Measurements from ENCODE around the gene HAGHL. TPM values are rescaled to one million over a fixed set of nuclear protein-coding genes. Genes with fewer than 3 reads are reported as not detected.

HAGHL gene
- total RNA-seq, 1 donor, result 10.6 TPM

DNA sequence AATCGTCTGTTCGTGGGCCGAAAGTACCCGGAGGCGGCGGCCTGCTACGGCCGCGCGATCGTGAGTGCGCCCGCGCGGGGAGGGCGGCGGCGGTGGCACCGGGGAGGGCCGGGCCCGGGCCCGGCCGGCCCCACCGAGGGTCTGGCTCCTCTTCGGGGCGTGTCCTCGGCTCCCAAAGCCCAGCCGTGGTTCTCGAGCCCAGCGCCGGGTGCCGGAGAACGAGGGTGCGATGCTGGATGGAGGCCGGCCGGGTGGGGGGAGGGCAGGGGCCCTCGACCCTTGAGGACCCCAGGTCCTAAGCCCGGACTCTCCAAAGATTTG, 46.3 kb upstream of the HAGHL start:
- no peak for DNase-seq (ENCODE audit: low read depth)
- H3K4me3 ChIP-seq (ENCODE audit: low read depth, low read length), result peak overlapping the region; percentile 82
- TF ChIP-seq, protein P1, sequence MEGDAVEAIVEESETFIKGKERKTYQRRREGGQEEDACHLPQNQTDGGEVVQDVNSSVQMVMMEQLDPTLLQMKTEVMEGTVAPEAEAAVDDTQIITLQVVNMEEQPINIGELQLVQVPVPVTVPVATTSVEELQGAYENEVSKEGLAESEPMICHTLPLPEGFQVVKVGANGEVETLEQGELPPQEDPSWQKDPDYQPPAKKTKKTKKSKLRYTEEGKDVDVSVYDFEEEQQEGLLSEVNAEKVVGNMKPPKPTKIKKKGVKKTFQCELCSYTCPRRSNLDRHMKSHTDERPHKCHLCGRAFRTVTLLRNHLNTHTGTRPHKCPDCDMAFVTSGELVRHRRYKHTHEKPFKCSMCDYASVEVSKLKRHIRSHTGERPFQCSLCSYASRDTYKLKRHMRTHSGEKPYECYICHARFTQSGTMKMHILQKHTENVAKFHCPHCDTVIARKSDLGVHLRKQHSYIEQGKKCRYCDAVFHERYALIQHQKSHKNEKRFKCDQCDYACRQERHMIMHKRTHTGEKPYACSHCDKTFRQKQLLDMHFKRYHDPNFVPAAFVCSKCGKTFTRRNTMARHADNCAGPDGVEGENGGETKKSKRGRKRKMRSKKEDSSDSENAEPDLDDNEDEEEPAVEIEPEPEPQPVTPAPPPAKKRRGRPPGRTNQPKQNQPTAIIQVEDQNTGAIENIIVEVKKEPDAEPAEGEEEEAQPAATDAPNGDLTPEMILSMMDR (IDR thresholded peaks at IDR 0.05; ENCODE audit: insufficient read depth, low read length), result no peak

DNA sequence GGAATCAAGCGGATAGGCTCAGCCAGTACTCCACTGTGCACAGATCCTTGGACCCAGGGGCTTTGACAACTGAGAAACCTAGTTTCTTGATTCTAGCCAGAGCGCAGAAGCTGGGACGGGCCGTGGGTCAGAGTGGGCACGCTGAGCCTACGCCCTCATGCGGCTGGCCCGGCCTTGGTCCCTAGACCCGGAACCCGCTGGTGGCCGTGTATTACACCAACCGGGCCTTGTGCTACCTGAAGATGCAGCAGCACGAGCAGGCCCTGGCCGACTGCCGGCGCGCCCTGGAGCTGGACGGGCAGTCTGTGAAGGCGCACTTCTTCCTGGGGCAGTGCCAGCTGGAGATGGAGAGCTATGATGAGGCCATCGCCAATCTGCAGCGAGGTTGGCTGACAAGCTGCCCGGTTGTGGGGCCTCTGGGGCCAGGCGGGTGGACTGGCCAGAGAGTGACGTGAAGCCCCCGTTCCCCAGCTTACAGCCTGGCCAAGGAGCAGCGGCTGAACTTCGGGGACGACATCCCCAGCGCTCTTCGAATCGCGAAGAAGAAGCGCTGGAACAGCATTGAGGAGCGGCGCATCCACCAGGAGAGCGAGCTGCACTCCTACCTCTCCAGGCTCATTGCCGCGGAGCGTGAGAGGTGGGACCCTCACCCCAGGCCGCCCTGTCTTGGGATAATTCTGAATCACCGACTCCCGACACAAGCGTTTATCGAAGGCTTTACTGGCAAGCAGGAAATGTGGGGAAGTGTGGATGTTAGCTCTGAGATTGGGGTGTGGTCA, 45.8 kb upstream of the HAGHL start:
- H3K4me3 ChIP-seq (ENCODE audit: low read depth, low read length), result peak overlapping the region; percentile 82
- DNase-seq (ENCODE audit: low read depth), result peak; percentile 63
- TF ChIP-seq, protein P1 (IDR thresholded peaks at IDR 0.05; ENCODE audit: insufficient read depth, low read length), result no peak

DNA sequence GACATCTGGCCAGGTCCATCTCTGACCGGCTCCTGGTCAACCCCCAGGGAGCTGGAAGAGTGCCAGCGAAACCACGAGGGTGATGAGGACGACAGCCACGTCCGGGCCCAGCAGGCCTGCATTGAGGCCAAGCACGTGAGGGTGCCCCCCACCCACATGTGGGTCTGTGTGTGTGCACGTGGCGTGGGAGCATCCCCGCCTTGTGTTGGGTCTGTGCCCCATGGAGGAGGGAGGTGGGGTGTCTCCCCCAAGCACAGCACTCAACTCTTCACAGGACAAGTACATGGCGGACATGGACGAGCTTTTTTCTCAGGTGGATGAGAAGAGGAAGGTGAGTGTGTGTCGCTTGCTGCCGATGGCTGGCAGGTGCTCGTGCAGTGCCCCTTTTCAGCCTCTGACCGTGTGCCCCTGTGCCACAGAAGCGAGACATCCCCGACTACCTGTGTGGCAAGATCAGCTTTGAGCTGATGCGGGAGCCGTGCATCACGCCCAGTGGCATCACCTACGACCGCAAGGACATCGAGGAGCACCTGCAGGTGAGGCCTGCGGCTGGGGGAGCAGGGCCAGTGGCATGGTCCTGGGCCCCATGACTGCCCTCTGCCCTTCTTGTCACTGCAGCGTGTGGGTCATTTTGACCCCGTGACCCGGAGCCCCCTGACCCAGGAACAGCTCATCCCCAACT, 45.0 kb upstream of the HAGHL start:
- H3K4me3 ChIP-seq (ENCODE audit: low read depth, low read length), result peak overlapping the region; percentile 82
- TF ChIP-seq, protein P1 (IDR thresholded peaks at IDR 0.05; ENCODE audit: insufficient read depth, low read length), result no peak
- DNase-seq (ENCODE audit: low read depth), result no peak

DNA sequence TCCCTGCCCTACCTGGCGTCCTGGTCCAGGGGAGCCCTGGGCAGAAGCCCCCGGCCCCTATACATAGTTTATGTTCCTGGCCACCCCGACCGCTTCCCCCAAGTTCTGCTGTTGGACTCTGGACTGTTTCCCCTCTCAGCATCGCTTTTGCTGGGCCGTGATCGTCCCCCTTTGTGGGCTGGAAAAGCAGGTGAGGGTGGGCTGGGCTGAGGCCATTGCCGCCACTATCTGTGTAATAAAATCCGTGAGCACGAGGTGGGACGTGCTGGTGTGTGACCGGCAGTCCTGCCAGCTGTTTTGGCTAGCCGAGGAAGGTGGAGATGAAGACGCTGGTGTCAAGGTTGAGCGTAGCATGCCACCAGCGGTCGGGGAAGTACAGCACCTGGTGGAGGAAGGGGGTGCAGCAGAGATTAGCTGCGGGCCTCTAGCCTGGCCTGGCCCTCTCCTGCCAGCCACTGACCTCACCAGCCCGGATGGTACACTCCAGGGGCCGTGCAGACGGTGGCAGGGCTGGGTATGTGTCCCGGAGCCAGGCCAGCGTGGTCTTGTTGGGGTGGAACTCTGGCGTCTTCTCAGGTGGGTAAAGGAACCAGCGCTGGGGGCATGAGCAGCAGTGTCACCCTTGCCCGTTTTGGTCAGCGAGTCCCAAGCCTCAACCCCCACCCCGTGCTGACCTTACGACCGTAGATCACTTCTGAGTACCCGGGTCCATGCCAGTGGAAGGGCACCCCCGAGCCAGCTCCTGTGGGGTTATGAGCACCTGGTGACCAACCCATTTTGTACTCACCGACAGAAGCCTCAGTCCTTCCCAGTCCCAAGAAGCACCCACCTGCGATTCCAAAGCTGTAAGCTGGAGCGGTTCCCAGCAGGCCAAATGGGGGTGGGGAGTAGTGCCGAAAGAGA, 44.2 kb upstream of the HAGHL start:
- TF ChIP-seq, protein P1 (IDR thresholded peaks at IDR 0.05; ENCODE audit: insufficient read depth, low read length), result no peak
- no peak for DNase-seq (ENCODE audit: low read depth)
- H3K4me3 ChIP-seq (ENCODE audit: low read depth, low read length), result peak overlapping the region; percentile 73

DNA sequence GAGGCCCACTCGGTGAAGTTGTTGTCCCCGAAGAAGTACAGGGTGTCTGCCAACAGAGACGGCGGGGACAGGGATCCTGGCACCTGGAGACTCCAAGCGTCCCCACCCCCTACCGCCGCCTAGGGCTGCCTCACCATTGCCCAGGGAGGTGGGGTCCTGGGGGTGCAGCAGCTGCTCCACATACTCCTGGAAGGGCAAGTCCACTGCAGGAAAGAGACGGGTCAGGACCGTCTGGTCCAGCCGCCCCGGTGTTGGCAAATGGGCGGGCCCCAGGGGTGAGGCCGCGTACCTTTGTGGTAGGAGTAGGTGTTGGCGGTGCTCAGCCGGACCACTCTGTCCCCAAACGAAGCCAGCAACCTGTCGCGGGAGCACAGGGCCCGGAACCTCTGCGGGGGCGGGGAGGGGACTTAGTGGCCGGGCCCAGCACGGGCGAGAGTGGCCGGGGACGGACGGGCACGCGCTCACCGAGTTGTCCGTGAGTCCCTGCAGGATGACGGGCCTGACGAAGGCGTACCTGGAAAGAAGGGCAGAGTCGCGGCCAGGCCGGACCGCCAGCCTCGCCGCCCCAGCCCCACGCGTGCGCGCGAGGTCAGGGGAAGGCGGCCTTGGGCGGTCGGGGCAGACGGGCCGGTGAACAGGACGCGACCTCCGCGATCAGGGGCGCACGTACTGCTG, 43.4 kb upstream of the HAGHL start:
- H3K4me3 ChIP-seq (ENCODE audit: low read depth, low read length), result peak overlapping the region; percentile 73
- DNase-seq (ENCODE audit: low read depth), result no peak
- TF ChIP-seq, protein P1 (IDR thresholded peaks at IDR 0.05; ENCODE audit: insufficient read depth, low read length), result no peak

Data from fibroblast of the aortic adventitia (primary cell).